Measurements from ENCODE around the gene SLC22A14. TPM values are rescaled to one million over a fixed set of nuclear protein-coding genes. Genes with fewer than 3 reads are reported as not detected.

Gene SLC22A14
- total and polyA plus RNA-seq, 8 donors = 0.12 to 0.35 (median 0.14) TPM; not detected in 4

DNA sequence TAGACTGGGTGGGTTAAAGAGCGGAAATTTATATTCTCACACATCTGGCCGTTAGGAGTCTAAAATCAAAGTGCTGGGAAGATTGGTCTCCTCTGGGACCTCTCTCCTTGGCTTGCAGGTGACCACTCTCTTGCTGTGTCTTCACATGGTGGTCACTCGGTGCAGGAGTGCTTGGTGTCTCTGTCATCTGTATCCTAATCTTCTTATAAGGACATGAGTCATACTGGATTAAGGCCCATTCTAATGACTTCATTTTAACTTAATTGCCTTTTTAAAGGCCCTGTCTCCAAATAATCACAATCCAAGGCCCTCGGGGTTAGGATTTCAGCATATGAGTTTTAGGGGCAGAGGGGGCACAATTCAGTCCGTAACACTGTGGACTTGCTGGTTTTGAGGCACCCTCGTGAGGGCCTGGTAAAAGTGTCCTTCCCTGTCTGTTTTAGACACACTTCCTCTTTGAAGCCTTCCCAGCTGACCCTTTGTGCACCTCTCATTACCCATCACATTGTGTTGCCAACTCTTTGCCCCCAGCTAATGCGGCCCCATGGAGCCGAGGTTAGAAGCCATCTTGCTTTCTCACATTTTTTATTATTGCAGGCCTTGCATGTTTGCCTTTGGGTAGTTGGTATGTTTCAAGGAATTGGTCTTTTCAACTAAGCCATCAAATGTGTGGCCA lies 67.7 kb downstream of the SLC22A14 start:
- intact Hi-C loops (cut with DNase I) = loop anchor here in 1 of 3 donors (5.0 kb wide), 1 partner anchor 127 kb away; no protein-coding TSS in a partner anchor
- DNase-seq (no peak), ATAC-seq (no peak), FAIRE-seq (no peak)
- 78 to 84% methylated on average over 8 of the region's 8 CpGs for WGBS, 2 donors
- Histone ChIP-seq H3K9me3 (no peaks in the 10 kb centered on the region), H3K27ac (no peak overlapping the region), H3K36me3 (no peaks in the 10 kb centered on the region), H3K4me3 (no peak overlapping the region), H3K27me3 (no peaks in the 10 kb centered on the region), H3K4me1 (peaks cover 0 to 3% (median 0%) of the 10 kb centered on the region in 3 donors)
- TF ChIP-seq, protein P1, sequence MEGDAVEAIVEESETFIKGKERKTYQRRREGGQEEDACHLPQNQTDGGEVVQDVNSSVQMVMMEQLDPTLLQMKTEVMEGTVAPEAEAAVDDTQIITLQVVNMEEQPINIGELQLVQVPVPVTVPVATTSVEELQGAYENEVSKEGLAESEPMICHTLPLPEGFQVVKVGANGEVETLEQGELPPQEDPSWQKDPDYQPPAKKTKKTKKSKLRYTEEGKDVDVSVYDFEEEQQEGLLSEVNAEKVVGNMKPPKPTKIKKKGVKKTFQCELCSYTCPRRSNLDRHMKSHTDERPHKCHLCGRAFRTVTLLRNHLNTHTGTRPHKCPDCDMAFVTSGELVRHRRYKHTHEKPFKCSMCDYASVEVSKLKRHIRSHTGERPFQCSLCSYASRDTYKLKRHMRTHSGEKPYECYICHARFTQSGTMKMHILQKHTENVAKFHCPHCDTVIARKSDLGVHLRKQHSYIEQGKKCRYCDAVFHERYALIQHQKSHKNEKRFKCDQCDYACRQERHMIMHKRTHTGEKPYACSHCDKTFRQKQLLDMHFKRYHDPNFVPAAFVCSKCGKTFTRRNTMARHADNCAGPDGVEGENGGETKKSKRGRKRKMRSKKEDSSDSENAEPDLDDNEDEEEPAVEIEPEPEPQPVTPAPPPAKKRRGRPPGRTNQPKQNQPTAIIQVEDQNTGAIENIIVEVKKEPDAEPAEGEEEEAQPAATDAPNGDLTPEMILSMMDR (IDR thresholded peaks at IDR 0.05) = no peak

DNA sequence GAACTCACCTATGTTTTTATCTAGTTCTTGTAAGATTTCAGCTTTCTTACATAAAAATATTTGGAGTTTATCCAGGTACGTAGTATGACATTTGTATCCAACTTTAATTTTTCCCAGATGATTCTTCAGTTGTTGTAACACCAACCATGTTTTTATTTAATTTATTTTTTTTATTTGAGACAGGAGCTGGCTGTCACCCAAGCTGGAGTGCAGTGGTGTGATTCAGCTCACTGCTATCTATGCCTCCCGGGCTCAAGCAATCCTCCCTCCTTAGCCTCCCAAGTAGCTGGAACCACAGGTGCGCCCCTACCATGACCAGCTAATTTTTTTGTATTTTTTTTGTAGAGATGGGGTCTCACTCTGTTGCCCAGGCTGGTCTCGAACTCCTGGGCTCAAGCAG lies 71.1 kb downstream of the SLC22A14 start:
- intact Hi-C loops (cut with DNase I) = no loop called here
- no peaks in the 10 kb centered on the region for H3K9me3 ChIP-seq
- DNase-seq (no peak), ATAC-seq (no peak), FAIRE-seq (no peak)
- H3K27me3 ChIP-seq = no peaks in the 10 kb centered on the region
- no peak overlapping the region for H3K27ac ChIP-seq
- H3K4me3 ChIP-seq = no peak overlapping the region
- 80 to 85% methylated on average over 4 of the region's 4 CpGs for WGBS, 2 donors
- peaks cover 0 to 3% (median 0%) of the 10 kb centered on the region in 3 donors for H3K4me1 ChIP-seq
- H3K36me3 ChIP-seq = no peaks in the 10 kb centered on the region
- TF ChIP-seq, protein P1 (IDR thresholded peaks at IDR 0.05) = no peak

DNA sequence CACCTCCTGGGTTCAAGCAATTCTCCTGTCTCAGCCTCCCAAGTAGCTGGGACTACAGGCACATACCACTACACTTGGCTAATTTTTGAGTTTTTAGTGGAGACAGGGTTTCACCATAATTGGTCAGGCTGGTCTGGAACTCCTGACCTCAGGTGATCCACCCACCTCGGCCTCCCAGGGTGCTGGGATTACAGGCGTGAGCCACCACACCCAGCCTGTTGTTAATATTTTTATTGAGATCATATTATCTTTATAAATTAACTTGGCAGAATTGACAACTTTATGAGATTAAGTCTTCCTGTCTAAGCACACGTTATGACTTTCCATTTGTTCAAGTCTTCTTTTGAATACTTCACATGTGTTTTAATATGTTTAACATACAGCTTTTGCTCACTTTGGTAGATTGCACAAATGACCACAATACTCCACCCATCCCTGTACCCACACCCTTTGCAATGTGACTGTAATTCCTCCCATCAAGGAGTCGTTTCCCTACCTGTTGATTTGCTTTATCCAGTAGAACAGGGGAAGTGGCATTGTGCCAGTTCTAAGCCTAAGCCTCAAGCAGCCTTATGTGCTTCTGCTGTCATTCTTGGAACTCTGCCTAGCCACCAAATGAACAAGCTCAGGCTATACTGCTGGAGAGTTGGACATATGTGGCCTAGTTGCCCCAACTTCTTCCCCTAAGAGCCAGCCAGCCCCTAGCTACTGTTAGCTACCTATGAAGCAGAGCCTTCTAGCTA lies 72.7 kb downstream of the SLC22A14 start:
- Histone ChIP-seq H3K4me3 (no peak overlapping the region), H3K27me3 (no peaks in the 10 kb centered on the region), H3K36me3 (no peaks in the 10 kb centered on the region), H3K9me3 (no peaks in the 10 kb centered on the region), H3K27ac (no peak overlapping the region), H3K4me1 (peaks cover 0 to 3% (median 0%) of the 10 kb centered on the region in 3 donors)
- ATAC-seq = peak in 2 of 4 donors; percentile 23 to 48
- intact Hi-C loops (cut with DNase I) = no loop called here
- DNase-seq = no peak
- FAIRE-seq = no peak
- TF ChIP-seq, protein P1 (IDR thresholded peaks at IDR 0.05) = no peak
- 68 to 71% methylated on average over 4 of the region's 4 CpGs for WGBS, 2 donors

DNA sequence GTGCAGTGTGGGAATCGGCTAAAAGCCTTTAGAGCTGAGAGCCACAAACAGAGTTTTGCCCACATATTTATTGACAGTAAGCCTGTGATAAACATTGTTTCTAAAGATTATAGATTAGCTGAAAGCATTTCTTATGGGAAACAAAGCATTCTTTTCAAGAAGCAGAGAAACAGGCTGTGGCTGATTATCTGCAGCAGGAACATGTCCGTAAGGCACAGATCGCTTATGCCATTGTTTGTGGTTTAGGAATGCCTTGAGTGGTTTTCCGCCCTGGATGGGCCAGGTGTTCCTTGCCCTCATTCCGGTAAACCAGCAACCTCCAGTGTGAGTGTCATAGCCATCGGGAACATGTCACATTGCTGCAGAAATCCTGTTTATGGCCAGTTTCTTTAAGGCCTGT lies 76.9 kb downstream of the SLC22A14 start:
- H3K27me3 ChIP-seq = no peaks in the 10 kb centered on the region
- intact Hi-C loops (cut with DNase I) = no loop called here
- 98 to 100% methylated on average over 6 of the region's 6 CpGs for WGBS, 2 donors
- no peak overlapping the region for H3K27ac ChIP-seq
- TF ChIP-seq, protein P1 (IDR thresholded peaks at IDR 0.05) = no peak
- no peak for FAIRE-seq
- no peak for DNase-seq
- H3K36me3 ChIP-seq = peaks cover 0 to 9% (median 0%) of the 10 kb centered on the region in 3 donors
- H3K4me3 ChIP-seq = no peak overlapping the region
- no peaks in the 10 kb centered on the region for H3K9me3 ChIP-seq
- ATAC-seq = no peak
- H3K4me1 ChIP-seq = no peaks in the 10 kb centered on the region
